ENCODE measurements around the gene PCNX1.

The PCNX1 gene

GRCh38 chr14:71141701-71142374 is 234.6 kb downstream of the PCNX1 start:
- POLR2A ChIA-PET: interaction anchor here (0.5 kb wide), 1 partner anchor 944 kb away, joined by 4 read pairs; no protein-coding TSS in a partner anchor
- H3K27ac ChIP-seq (ENCODE audit: extremely low read depth, low read depth, low read length): no peak overlapping the region

GRCh38 chr14:71142375-71143038 is 235.2 kb downstream of the PCNX1 start:
- POLR2A ChIA-PET: interaction anchor here (0.5 kb wide), 1 partner anchor 943 kb away, joined by 4 read pairs; no protein-coding TSS in a partner anchor
- H3K4me3 ChIP-seq (ENCODE audit: low read depth, low read length): no peak overlapping the region
- CTCF ChIA-PET: interaction anchor here (0.5 to 2.6 kb wide), 3 partner anchors 117 to 713 kb away, joined by 3 to 19 read pairs (median 3); no protein-coding TSS in a partner anchor

More at GRCh38 chr14:71141701-71142374, 234.6 kb downstream of the PCNX1 start:
- Histone ChIP-seq H3K9me3 (ENCODE audit: control insufficient read depth, insufficient read depth, low read depth, low read length) (no peaks in the 10 kb centered on the region), H3K36me3 (ENCODE audit: control insufficient read depth in 2 of 2, insufficient read depth in 1 of 2, low read length in 2 of 2) (no peaks in the 10 kb centered on the region), H3K4me1 (ENCODE audit: control insufficient read depth, insufficient read depth, low read length) (no peaks in the 10 kb centered on the region), H3K4me3 (ENCODE audit: low read depth, low read length) (no peak overlapping the region)
- TF ChIP-seq HOXA7 (CRISPR knock-in tag; IDR thresholded peaks at IDR 0.05; ENCODE audit: borderline replicate concordance): no peak
- no peak for TF ChIP-seq KLF10 (tag by site-specific recombination; IDR thresholded peaks at IDR 0.05)
- no peak for TF ChIP-seq ZBTB21 (tag by site-specific recombination; IDR thresholded peaks at IDR 0.05)
- CTCF ChIA-PET: interaction anchor here (0.5 to 2.6 kb wide), 3 partner anchors 116 to 714 kb away, joined by 3 to 19 read pairs (median 3); no protein-coding TSS in a partner anchor

More at GRCh38 chr14:71142375-71143038, 235.2 kb downstream of the PCNX1 start:
- TF ChIP-seq ZNF664 (tag by site-specific recombination; IDR thresholded peaks at IDR 0.05): no peak
- TF ChIP-seq ZBTB48 (tag by site-specific recombination; IDR thresholded peaks at IDR 0.05): no peak
- TF ChIP-seq BCL11B (tag by site-specific recombination; IDR thresholded peaks at IDR 0.05; ENCODE audit: low read depth): no peak
- TF ChIP-seq ZNF37A (tag by site-specific recombination; IDR thresholded peaks at IDR 0.05): no peak
- no peak for TF ChIP-seq ZNF558 (tag by site-specific recombination; IDR thresholded peaks at IDR 0.05)
- no peak for TF ChIP-seq ZBTB21 (tag by site-specific recombination; IDR thresholded peaks at IDR 0.05)
- no peak for TF ChIP-seq ZNF747 (tag by site-specific recombination; IDR thresholded peaks at IDR 0.05)
- TF ChIP-seq ZNF248 (tag by site-specific recombination; IDR thresholded peaks at IDR 0.05): no peak
- no peak for TF ChIP-seq ZNF155 (tag by site-specific recombination; IDR thresholded peaks at IDR 0.05)
- no peak for TF ChIP-seq ZNF391 (tag by site-specific recombination; IDR thresholded peaks at IDR 0.05; ENCODE audit: borderline replicate concordance, low read depth)
- TF ChIP-seq ZNF501 (tag by site-specific recombination; IDR thresholded peaks at IDR 0.05): no peak
- no peak for TF ChIP-seq ZNF202 (tag by site-specific recombination; IDR thresholded peaks at IDR 0.05; ENCODE audit: borderline replicate concordance)
- TF ChIP-seq ZNF19 (tag by site-specific recombination; IDR thresholded peaks at IDR 0.05; ENCODE audit: low read depth): no peak
- TF ChIP-seq SCRT2 (tag by site-specific recombination; IDR thresholded peaks at IDR 0.05): no peak
- TF ChIP-seq ZBTB17 (tag by site-specific recombination; IDR thresholded peaks at IDR 0.05): no peak
- no peak for TF ChIP-seq ZNF555 (tag by site-specific recombination; conservative IDR thresholded peaks at IDR 0.05)
- no peak for TF ChIP-seq ZNF280C (tag by site-specific recombination; IDR thresholded peaks at IDR 0.05)
- no peak for TF ChIP-seq ZNF777 (tag by site-specific recombination; IDR thresholded peaks at IDR 0.05; ENCODE audit: borderline replicate concordance)
- no peak for TF ChIP-seq ZNF398 (tag by site-specific recombination; IDR thresholded peaks at IDR 0.05)
- no peak for TF ChIP-seq ZNF112 (tag by site-specific recombination; IDR thresholded peaks at IDR 0.05)
- Histone ChIP-seq H3K9me3 (ENCODE audit: control insufficient read depth, insufficient read depth, low read depth, low read length) (no peaks in the 10 kb centered on the region), H3K4me1 (ENCODE audit: control insufficient read depth, insufficient read depth, low read length) (no peaks in the 10 kb centered on the region), H3K27ac (ENCODE audit: extremely low read depth, low read depth, low read length) (no peak overlapping the region), H3K36me3 (ENCODE audit: control insufficient read depth in 2 of 2, insufficient read depth in 1 of 2, low read length in 2 of 2) (no peaks in the 10 kb centered on the region)

All from HEK293 (cell line).